GM19099 (cell line): ENCODE data around the gene ITGB5.

Experiments
- POLR2A ChIP-seq: IDR thresholded peaks from 3 replicates; pipeline ENCODE4 v1.6.1; 2011; ENCODE audit warnings: low read depth; ENCODE audit not compliant: insufficient read length; ENCODE audit errors: extremely low read depth

The ITGB5 gene

DNA sequence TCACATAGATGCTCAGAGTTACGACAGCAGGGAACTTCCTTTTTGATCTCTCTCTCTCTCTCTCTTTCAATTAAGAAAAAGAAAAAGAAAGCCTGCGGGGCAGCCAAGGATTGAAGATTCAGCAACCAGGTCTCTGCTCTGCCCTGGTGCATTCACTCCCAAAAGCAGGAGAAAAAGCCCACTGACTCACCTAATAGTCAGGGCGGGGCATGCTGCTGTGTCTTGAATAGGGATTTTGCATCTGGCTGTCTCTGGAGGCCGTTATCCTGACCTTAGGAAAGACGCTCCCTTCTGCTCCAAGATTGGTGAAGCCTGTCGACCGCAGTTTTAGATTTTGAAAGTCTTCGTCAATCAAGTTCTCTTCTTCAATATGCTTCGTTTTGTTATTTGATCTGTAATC is 20.8 kb upstream of the ITGB5 start:
- TF ChIP-seq POLR2A, result no peak

DNA sequence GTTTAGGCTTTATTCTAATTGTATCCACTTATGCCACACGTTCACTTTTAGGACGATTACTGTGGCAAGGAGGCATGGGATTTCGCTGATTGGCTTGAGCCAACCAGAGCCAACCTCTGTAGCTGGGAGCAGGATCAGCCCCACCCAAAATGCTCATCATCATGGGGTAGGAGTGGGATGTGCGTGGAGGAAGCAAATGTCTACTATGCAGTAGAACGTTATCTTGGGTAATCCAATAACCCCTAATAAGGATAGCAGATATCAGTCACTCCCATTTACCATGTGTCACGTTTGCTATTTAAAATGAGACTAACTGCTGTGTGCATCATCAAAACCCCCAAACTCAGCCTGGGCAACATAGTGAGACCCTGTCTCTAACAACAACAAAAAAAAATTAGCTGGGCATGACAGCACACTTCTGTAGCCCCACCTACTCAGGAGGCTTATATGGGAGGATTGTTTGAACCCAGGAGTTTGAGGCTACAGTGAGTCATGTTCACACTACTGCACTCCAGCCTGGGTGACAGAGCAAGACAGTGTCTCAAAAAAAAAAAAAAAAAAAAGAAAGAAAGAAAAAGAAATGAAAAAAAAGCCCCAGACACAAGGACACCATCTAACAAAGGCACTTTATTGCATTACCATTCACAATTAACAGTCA is 17.8 kb upstream of the ITGB5 start:
- no peak for TF ChIP-seq POLR2A

DNA sequence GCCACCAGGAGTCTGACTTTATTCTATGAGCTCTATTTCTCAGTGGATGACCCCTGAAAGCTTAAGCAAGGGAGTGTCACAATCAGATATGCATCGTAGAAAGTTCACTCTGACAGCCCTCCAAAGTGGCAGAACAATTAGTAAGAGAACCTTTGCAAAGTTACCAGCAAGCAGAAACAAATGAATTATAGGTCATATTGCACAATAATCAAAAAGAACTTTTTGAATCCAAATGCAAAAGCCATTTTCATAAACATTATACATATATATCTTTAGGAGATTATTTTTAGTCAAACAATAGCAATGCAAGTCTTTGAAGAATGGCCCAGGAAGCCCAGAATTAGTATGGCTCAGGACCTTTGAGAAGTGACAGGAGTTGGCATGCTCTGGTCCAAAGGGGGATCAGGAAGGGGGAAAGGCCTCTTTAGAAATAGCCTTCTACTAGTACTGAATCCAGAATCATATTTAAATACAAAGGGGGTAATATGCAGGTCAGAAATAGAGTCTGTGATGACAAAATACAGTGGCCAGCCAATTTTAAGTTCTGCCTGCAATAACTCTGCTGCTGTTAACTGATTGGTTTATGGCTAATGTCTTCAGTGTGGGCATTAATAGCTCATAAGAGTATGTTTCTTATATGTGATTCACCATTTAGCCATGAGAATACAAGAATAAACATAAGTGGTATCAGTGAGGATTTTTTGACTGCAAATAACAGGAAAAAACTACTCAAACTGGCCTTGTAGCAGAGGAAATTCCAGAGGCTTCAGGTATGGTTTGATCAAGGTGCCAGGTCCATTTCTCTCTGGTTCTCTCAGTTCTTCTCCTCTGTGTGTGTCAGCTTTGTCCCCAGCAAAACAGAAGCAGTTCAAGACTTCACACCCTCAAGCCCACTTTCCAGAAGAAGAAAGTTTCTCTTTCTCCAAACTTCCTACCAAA is 17.0 kb upstream of the ITGB5 start:
- TF ChIP-seq POLR2A, result no peak

DNA sequence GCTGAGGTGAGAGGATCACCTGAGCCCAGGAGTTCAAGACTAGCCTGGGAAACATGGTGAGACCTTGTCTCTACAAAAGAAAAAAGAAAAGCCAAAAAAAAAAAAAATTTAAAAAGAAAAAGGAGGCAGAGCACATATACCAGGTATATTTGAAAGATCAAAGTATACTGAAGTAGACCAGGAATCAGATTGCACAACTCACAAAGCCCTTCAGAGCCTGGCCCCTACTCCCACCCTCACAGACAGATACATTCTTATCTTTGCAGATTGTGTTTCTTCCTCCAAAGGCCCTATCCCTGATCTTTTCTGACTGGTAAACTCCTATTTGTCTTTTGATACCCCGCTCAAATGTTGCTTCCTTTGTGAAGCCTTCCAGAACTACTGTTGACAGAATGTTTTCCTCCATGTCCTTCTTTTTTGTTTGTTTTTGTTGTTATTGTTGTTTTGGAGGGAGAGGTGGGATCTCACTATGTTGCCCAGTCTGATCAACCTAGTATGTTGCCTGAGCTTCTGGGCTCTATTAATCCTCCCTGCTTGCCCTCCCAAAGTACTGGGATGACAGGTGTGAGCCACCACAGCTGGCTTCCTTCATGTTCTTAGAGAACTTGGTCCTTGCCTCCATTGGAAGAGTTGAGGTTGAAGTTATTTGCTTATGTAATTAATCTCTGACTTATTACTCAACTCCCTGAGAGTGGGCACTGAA is 9.8 kb upstream of the ITGB5 start:
- TF ChIP-seq POLR2A, result no peak

DNA sequence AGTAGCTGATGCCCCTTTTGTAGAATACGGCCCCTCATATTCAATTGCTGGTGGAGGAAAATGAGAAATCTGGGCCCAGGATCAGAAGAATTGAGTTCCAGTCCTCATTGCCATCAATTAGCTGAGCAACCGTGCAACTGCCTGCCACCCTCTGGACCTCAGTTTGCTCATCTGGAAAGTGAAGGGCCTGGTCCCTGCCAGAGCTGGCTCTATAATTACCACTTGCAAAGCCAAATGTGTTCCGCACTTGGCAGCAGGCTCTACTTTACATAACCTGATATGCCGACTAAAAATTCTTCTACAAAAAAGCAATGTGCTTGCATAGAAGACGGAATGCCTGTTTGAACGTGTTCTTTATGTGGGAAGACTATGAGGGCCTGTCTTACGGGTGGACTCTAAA is 8.6 kb upstream of the ITGB5 start:
- no peak for TF ChIP-seq POLR2A

DNA sequence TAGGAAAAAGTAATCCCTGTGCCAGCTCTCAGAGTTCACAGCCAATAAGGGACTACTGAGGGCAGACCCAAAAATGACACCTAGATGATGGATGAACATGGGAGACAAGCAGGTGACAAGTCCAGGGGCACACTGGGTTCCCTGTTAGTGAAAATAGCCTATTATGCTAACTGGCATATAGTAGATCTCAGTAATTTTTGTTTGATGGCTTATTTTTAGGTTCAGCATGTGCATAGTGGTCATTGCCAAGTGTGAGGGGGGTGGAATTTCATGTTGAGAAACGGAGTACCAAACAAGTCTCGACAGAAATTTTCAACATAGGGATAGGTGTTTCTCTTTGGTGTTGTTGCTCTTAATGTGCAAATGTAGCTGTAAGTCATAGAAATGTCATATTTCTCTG is 6.4 kb upstream of the ITGB5 start:
- TF ChIP-seq POLR2A, result no peak

DNA sequence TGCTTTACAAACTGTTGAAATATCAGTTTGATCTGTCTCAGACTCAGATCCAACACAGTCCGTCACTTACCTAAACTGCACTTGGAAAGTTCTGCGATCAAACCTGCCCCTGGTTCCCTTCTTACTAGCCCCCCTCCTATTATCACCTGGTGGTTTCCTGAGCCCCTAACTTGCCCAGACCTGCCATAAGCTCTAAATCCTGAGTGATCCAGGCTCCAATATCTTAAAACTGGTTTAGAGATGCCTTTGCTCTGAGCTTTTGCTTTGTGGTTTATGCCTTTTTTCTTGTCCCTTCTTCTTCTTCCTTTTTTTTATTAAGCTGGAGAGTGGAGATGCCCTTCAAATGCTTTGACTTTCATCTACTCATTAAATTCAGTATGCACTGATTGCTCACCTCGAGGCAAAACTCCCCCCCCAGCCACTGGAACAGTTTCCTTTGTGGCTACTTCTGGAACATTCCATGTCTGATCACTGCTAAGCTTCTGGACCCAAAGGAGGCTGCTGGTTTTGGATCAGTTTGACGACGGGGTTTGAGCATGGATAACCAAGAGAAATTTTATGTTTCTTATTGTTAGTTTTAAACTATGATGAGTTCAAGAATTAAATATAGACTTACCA is 3.5 kb upstream of the ITGB5 start:
- TF ChIP-seq POLR2A, result no peak

DNA sequence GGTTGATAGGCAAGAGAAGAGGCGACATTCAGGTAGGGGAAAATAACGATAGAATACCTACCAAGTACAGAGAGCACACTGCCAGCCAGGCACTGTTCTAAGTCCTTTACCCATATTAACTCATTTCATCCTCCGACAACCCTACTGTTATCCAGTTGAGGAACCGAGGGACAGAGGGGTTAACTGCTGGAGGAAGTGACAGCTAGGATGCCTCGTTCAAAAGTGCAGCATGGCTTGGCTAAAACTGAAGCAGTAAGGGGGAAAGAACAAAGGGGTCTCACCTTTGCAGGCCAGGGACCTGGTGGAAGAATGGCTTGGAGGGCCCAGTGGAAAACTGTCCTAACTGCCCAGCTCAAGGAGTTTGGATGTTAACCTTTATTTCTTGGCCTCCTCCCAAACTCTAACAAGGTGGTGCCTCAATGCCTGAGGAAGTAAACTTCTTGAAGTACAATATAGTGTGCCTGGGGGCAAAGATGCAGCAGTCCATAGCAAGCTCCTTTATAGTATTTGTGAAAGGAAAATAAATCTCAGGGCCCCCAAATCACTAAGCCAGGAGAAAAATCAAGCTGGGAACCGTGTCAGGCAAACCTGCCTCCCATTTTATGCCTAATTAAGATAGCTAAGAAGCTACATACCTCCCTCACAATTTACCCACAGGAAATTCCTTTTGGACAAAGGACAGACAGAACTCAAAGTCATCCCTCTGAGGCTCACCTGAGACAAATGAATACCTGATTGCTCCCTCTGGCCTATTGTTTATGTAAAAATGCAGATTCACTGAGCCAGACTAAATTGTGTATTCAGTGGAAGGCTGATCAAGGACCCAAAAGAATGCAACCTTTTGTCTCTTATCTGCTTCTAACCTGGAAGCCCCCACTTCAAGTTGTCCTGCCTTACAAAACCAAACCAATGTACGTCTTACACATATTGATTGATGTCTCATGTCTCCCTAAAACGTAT is 1.6 kb upstream of the ITGB5 start:
- TF ChIP-seq POLR2A, result no peak

DNA sequence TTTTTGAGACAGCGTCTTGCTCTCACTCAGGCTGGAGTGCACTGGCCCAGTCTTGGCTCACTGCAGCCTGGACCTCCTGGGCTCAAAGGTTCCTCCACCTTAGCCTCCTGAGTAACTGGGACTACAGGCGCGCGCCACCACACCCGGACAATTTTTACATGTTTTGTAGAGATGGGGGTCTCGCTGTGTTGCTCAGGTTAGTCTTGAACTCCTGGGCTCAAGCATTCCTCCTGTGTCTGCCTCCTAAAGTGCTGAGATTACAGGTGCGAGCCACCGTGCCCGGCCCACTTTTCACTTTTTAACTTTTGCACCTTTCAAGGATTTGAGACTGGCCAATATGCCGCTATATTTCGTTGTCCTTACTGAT is 750 bp upstream of the ITGB5 start:
- no peak for TF ChIP-seq POLR2A

DNA sequence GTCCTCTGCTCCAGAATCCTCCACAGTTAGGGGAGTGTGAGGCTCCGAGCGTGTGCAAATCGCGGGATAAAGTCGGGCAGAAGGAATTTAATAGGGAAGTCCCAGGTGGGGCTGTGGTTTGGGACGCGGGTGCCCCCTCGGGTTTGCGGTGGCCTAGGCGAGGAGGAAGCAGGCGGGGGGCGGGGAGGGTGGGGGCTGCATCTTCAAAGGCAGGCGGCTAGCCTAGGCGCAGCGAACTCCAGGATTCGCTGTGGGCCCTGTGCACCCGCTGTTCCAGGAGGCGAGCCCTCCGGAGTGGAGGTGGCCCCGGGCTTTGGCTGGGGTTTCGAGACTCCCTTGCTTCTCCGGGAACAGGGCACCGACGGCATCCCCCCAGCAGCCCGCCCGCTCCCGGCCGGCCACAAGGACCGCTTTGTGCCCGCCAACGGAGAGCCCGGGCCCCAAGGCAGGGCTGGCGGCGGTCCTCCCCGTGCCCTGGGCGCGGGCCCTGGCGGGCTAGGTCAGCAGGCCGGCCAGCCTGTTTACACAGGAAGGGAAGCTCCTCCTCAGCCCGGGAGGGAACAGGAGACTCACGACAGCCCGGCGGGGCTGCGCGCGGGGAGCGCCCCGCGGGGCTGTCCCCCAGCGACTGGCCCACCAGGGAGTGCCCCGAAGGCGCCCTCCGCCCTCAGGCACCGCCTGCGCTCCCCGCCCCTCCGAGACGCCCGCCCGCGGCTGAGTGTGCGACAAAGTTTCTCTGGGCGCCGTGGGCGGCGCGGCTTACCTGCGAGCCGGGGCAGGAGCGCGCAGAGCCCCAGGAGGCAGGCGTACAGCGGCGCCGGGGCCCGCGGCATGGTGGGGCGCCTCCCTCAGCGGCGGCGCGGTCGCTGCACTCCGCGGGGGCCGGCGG is 753 bp downstream of the ITGB5 start:
- no peak for TF ChIP-seq POLR2A

DNA sequence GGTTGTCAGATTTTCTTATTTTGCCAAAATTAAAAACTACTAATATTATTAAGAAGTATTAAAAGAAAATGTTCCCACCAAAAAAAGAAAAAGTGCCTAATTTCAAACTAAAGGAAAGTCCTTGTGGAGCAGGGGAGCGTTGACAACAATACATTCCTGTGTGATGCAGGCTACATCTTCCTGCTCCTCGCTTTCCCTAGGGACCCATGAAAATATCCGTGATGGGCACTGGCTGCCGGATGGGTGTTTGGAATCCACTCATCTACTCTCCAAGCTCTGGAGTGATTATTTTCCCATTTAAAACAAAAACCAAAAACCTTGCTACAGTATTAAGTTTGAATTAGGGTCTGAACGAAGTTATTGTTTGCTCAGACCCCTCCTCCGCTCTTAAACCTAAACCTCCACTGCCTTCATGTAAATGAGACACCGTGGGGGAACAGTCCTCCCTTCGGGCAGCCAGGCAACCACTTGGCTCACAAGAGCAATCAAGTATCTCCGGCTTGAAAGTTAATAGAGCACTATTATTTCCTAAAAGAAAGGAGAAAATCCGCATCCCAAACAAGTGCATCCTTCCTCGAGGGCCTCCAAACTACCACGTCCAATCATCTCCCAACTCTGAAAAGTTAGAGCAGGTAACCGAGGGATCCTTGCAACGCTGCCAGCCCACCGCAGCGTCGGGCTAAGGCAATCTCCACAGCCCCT is 1.5 kb downstream of the ITGB5 start:
- no peak for TF ChIP-seq POLR2A

DNA sequence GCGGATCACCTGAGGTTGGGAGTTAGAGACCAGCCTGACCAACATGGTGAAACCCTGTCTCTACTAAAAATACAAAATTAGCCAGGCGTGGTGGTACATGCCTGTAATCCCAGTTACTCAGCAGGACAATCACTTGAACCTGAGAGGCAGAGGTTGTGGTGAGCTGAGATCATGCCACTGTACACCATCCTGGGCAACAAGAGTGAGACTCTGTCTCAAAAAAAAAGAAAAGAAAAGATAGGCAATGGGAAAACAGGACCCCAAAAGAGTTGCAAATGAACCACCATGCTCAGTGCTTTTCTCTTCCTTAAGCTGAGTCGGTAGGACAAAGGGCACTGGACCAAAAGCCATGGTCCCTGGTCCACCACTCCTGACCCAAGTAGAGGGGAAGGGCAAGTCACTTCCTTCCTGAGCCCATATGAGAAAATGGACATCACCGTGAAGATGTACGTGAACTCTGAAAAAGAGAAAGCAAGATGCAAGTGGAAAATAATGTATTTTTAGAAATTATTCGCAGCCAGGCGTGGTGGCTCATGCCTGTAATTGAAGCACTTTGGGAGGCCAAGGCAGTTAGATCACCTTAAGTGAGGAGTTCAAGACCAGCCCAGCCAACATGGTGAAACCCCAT is 2.6 kb downstream of the ITGB5 start:
- TF ChIP-seq POLR2A, result no peak

DNA sequence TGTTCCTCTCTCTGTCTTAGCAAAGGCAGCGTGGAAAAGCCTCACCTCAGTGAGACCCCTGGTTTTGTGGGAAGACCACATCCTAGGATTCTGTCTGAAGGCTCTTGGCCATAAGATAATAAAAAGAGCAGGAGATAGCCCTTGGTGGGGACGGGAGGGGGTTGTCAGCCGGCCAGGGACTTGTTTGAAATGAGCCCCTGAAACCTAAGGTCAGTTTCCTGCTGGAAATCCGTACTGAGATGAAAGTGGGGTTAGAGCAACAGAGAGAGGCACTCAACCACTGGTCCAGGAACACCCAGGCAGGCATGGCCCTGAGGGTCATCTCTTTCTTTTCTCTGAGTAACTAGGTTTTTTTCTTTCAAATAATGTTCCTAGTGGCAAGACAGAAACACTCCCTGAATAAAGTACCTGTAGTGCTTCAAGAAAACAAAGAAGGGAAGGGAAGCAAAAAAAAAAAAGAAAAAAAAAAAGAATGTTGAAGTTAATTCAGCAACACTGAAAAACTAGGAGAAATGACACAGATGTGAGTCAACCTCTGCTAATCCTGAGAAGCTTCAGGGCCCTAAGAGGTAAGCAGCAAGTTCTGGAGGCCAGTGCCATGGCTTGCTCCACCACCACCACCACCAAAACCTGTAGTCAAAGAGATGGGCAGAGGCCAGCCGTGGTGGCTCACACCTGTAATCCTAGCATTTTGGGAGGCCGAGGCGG is 3.2 kb downstream of the ITGB5 start:
- no peak for TF ChIP-seq POLR2A
